ENCODE measurements around the gene GRM7.

DNA sequence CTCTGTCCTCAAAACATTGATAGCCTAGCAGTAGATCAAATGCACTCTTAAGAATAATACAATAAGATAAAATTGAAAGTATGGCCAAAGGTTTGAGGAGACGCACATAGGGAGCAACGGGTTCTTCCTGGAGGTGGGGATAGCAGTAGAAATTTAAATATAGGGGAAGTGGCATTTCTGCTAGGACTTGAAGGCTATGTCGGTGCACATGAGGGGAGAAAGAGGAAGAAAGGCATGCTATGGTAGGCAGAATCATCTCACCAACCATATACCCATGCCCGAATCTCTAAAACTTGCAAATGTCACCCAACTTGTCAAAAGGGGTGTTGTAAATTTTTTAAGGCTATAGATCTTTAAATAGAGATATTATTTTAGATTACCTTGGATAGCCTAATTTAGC, 905.6 kb downstream of the GRM7 start:
- TF ChIP-seq, protein P1, sequence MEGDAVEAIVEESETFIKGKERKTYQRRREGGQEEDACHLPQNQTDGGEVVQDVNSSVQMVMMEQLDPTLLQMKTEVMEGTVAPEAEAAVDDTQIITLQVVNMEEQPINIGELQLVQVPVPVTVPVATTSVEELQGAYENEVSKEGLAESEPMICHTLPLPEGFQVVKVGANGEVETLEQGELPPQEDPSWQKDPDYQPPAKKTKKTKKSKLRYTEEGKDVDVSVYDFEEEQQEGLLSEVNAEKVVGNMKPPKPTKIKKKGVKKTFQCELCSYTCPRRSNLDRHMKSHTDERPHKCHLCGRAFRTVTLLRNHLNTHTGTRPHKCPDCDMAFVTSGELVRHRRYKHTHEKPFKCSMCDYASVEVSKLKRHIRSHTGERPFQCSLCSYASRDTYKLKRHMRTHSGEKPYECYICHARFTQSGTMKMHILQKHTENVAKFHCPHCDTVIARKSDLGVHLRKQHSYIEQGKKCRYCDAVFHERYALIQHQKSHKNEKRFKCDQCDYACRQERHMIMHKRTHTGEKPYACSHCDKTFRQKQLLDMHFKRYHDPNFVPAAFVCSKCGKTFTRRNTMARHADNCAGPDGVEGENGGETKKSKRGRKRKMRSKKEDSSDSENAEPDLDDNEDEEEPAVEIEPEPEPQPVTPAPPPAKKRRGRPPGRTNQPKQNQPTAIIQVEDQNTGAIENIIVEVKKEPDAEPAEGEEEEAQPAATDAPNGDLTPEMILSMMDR (IDR thresholded peaks at IDR 0.05; ENCODE audit: low read depth, low read length, missing input control) = no peak
- TF ChIP-seq RXRA (IDR thresholded peaks at IDR 0.05) (no peak), TAF1 (conservative IDR thresholded peaks at IDR 0.05) (no peak), EGR1 (IDR thresholded peaks at IDR 0.05; ENCODE audit: low read depth in 2 of 2) (no peak), JUND (IDR thresholded peaks at IDR 0.05) (no peak), YY1 (IDR thresholded peaks at IDR 0.05) (no peak)
- TF ChIP-seq, protein P2, sequence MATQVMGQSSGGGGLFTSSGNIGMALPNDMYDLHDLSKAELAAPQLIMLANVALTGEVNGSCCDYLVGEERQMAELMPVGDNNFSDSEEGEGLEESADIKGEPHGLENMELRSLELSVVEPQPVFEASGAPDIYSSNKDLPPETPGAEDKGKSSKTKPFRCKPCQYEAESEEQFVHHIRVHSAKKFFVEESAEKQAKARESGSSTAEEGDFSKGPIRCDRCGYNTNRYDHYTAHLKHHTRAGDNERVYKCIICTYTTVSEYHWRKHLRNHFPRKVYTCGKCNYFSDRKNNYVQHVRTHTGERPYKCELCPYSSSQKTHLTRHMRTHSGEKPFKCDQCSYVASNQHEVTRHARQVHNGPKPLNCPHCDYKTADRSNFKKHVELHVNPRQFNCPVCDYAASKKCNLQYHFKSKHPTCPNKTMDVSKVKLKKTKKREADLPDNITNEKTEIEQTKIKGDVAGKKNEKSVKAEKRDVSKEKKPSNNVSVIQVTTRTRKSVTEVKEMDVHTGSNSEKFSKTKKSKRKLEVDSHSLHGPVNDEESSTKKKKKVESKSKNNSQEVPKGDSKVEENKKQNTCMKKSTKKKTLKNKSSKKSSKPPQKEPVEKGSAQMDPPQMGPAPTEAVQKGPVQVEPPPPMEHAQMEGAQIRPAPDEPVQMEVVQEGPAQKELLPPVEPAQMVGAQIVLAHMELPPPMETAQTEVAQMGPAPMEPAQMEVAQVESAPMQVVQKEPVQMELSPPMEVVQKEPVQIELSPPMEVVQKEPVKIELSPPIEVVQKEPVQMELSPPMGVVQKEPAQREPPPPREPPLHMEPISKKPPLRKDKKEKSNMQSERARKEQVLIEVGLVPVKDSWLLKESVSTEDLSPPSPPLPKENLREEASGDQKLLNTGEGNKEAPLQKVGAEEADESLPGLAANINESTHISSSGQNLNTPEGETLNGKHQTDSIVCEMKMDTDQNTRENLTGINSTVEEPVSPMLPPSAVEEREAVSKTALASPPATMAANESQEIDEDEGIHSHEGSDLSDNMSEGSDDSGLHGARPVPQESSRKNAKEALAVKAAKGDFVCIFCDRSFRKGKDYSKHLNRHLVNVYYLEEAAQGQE (IDR thresholded peaks at IDR 0.05) = no peak
- TF ChIP-seq, protein P3, sequence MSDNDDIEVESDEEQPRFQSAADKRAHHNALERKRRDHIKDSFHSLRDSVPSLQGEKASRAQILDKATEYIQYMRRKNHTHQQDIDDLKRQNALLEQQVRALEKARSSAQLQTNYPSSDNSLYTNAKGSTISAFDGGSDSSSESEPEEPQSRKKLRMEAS (IDR thresholded peaks at IDR 0.05) = no peak

All from liver (tissue), 3 donors.